ENCODE results near the gene SLC40A1. TPM values are rescaled to one million over a fixed set of nuclear protein-coding genes. Genes with fewer than 3 reads are reported as not detected.

Gene SLC40A1
- total RNA-seq, 2 donors from 2014 or later: 86.7 to 169 TPM

DNA sequence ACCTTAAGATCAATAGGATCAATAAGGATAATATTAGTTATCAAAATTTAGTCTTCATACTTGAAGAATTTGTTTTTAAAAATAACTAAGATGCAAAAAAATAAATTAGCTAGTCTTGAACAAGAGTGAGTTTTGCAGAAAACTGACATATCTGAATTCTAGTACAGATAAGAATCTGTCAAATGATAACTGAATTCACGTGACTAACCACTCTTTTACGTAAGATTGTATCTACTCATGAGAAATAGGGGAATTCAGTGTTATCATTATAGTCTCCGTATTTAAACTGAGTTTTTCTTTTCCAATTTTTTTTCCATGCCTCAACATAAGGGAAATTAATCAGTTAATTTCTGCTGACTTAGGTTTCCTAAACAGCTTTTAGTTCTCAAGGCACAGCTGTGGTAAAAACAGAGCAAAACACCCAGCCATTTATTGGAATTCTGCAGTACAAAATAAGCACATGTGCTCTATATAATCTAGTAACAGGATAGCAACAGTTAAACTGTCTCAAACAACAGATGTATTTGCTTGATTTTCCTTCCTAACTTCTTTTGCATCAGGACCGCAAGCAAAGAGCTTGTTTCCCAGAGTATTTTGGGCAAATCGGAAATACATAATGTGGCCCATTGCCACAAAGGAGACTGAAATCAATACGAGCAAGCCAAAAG, 19.1 kb downstream of the SLC40A1 start:
- H3K4me1 ChIP-seq (replicated peaks): no peaks in the 10 kb centered on the region
- H3K9me3 ChIP-seq: no peaks in the 10 kb centered on the region
- no peak overlapping the region for H3K27ac ChIP-seq
- 34% methylated on average over 6 of the region's 6 CpGs for WGBS
- H3K27me3 ChIP-seq (replicated peaks; ENCODE audit: insufficient read depth): no peaks in the 10 kb centered on the region
- no peak overlapping the region for H3K4me3 ChIP-seq
- TF ChIP-seq POLR2A (IDR thresholded peaks at IDR 0.05): no peak
- no peak for TF ChIP-seq CTCF (IDR thresholded peaks at IDR 0.05)
- TF ChIP-seq POLR2AphosphoS5 (IDR thresholded peaks at IDR 0.05): no peak
- peaks cover 0 to 4% of the 10 kb centered on the region in 2 donors for H3K36me3 ChIP-seq
- intact Hi-C loops (cut with DNase I): no loop called here
- DNase-seq (ENCODE audit: low spot score): no peak

DNA sequence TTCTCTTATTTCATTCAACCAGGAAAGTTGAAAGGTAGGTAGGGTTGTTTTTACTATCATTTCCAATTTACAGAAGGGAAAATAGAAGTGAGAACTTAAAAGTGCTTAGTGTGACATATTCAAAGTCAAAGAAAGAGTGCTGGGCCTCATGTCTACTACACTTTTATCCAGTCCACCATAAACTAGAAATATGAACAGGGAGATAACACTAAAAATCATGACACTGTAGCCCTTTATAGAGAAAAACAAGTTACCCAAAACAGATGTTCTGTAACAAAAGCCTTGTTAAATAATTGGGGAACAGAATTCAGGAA, 20.4 kb downstream of the SLC40A1 start:
- no peaks in the 10 kb centered on the region for H3K9me3 ChIP-seq
- DNase-seq (ENCODE audit: low spot score): no peak
- TF ChIP-seq POLR2A (IDR thresholded peaks at IDR 0.05): no peak
- no peak for TF ChIP-seq POLR2AphosphoS5 (IDR thresholded peaks at IDR 0.05)
- no peak for TF ChIP-seq CTCF (IDR thresholded peaks at IDR 0.05)
- peaks cover 0 to 4% of the 10 kb centered on the region in 2 donors for H3K36me3 ChIP-seq
- intact Hi-C loops (cut with DNase I): no loop called here
- H3K27ac ChIP-seq: no peak overlapping the region
- H3K4me3 ChIP-seq: no peak overlapping the region
- H3K27me3 ChIP-seq (replicated peaks; ENCODE audit: insufficient read depth): no peaks in the 10 kb centered on the region
- H3K4me1 ChIP-seq (replicated peaks): peaks cover 5% of the 10 kb centered on the region

DNA sequence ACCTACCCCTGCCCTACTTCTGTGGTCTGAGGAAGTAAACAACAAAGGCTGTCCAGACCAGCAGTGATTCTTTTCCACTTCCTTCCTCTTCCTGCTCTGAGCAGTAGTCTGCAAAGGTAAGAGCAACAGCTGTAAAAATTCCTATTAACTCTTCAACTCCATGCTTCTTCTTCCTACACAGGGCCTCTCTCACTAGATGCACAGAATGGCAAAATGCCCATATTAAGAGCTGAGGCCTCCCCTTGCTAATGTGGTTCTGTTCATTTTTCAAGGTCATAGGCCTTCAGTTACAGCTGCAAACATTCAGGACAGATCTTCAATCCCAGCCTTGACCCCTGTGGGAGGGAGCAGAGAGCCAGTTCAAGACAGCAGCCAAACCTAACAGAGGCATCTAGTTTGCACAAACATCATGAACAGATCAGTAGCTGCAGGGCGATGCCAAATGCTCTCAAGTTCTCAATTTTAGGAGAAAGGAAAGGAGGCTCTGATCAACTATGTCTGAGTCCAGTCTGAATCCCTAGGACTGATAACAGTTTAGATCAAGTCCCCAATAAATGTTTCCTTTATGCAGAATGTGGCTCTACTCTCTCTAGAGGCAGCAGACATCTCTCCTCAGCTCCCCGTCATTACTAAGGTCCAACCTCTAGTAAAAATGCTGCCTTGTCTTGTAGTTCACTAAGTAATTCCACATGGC, 20.9 kb downstream of the SLC40A1 start:
- 56% methylated on average over 2 of the region's 2 CpGs for WGBS
- Histone ChIP-seq H3K27ac (no peak overlapping the region), H3K9me3 (no peaks in the 10 kb centered on the region), H3K36me3 (peaks cover 0 to 4% of the 10 kb centered on the region in 2 donors), H3K27me3 (replicated peaks; ENCODE audit: insufficient read depth) (no peaks in the 10 kb centered on the region), H3K4me3 (no peak overlapping the region), H3K4me1 (replicated peaks) (peaks cover 5% of the 10 kb centered on the region)
- intact Hi-C loops (cut with DNase I): no loop called here
- no peak for DNase-seq (ENCODE audit: low spot score)
- TF ChIP-seq POLR2AphosphoS5 (IDR thresholded peaks at IDR 0.05) (no peak), POLR2A (IDR thresholded peaks at IDR 0.05) (no peak), CTCF (IDR thresholded peaks at IDR 0.05) (no peak)

DNA sequence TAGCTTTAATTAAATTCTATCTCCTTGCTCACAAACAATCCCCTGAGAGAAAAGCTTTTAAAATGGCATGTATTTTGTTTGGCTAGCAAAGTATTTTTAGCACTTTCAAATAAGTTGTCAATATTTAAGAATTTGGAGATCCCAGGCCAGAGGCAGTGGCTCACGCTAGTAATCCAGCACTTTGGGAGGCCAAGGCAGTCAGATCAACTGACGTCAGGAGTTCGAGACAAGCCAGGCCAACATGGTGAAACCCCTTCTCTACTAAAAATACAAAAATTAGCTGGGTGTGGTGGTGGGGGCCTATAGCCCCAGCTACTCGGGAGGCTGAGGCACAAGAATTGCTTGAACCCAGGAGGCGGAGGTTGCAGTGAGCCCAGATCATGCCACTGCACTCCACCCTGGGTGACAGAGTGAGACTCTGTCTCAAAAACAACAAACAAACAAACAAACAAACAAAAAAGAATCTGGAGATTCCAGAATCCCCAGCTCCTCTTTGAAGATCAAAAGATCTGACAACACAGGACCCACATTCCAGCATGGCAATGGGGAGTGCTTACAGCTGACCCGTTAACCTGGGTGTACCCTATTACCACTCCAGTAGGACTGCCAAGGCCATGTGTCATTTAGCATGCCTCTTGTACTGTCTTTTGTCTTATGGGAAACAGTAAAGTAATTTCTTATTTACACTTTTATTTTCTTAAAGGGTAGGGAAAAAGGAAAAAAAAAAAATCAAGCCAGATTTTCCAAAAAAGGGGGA, 21.9 kb downstream of the SLC40A1 start:
- TF ChIP-seq POLR2AphosphoS5 (IDR thresholded peaks at IDR 0.05) (no peak), CTCF (IDR thresholded peaks at IDR 0.05) (no peak), POLR2A (IDR thresholded peaks at IDR 0.05) (no peak)
- Histone ChIP-seq H3K4me3 (no peak overlapping the region), H3K36me3 (peaks cover 0 to under 1% of the 10 kb centered on the region in 2 donors), H3K27me3 (replicated peaks; ENCODE audit: insufficient read depth) (no peaks in the 10 kb centered on the region), H3K9me3 (no peaks in the 10 kb centered on the region), H3K4me1 (replicated peaks) (peaks cover 5% of the 10 kb centered on the region), H3K27ac (no peak overlapping the region)
- intact Hi-C loops (cut with DNase I): no loop called here
- no peak for DNase-seq (ENCODE audit: low spot score)
- 86% methylated on average over 6 of the region's 6 CpGs for WGBS
